Activated CD4-positive, alpha-beta T cell treated with anti-CD3 and anti-CD28 coated beads, Interleukin-2, amount 10 ng/mL, durations not matched to agents 24 days and 14 days (primary cell): ENCODE measurements around the gene ADCK2. TPM values are rescaled to one million over a fixed set of nuclear protein-coding genes. Genes with fewer than 3 reads are reported as not detected.
"Not testable (repeated sequence)": the region's sequence is repeated elsewhere in the genome, so short reads cannot be mapped to it uniquely, and the experiment has no call there.

Experiments
- DNase-seq: peaks from one replicate; pipeline ENCODE4 v3.0.0; 2022
- H3K27ac Mint-ChIP-seq: one replicate; pipeline ENCODE4 v1.8.0; 2022; ENCODE audit warnings: mild to moderate bottlenecking, mixed read lengths
- H3K27me3 Mint-ChIP-seq: one replicate; pipeline ENCODE4 v1.8.0; 2022; ENCODE audit warnings: mixed read lengths
- H3K36me3 Mint-ChIP-seq: one replicate; pipeline ENCODE4 v1.8.0; 2022; ENCODE audit warnings: low read depth, mild to moderate bottlenecking, mixed read lengths
- H3K4me1 Mint-ChIP-seq: one replicate; pipeline ENCODE4 v1.8.0; 2021; ENCODE audit warnings: mixed read lengths
- H3K4me3 Mint-ChIP-seq: one replicate; pipeline ENCODE4 v1.8.0; 2022; ENCODE audit warnings: mild to moderate bottlenecking, moderate library complexity, mixed read lengths
- H3K9me3 Mint-ChIP-seq: one replicate; pipeline ENCODE4 v1.8.0; 2021; ENCODE audit warnings: mixed read lengths
- intact Hi-C: fragments of 100-400 bp; cut with micrococcal nuclease; formaldehyde crosslinking; loops from one replicate; pipeline ENCODE4 v1.15.1; 2023
- total RNA-seq: library from RNA; stranded (reverse); gene quantifications from 2 replicates; pipeline ENCODE4 v1.2.3, GENCODE V29; 2022

ADCK2 gene
- total RNA-seq, 1 donor from 2014 or later: 22.9 TPM

DNA sequence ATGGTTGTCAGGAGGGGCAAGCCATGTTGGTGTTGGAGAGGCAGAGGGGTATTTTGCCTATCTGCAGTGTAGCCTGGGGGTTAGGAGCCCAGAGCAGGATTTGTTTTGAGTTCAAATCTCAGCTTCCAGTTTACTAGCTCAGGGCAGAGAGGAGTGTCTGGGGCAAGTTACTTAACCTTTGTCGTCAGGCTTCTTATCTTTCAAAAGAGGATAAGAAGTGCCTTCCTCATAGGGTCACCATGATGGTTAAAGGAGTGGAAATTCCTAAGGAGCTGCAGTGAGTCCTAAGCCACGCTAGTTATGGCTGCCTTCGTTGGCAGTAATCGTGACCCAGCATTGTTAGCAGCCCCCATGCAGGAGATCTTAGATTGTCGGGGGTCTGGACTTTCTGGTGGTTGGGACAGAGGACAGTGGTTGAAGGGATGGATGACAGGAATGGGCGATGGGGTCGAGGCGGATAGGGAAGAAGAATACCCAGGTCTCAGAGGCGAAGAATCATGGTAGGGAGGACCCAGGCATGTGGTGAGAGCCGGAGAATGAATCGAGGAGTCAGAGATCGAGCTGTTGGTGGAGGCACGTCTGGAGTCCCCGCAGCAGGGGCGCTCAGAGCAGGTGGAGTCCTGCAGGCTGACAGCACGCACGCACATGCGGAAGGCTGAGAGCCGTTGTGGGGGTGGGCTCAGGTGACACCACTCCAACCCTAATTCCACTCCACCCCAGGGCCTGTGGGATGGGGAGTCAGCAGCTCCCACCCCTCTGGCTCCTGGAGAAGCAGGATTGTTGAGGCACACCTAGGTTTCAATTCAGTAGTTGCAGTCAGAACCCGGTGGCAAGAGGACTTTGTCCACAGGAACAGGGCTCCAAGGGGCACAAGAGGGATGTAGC lies 11.6 kb downstream of the ADCK2 start:
- no peaks in the 10 kb centered on the region for H3K27me3 Mint-ChIP-seq
- H3K27ac Mint-ChIP-seq: no peak overlapping the region
- H3K4me3 Mint-ChIP-seq: no peak overlapping the region
- intact Hi-C loops: no loop called here
- H3K9me3 Mint-ChIP-seq: no peaks in the 10 kb centered on the region
- no peak for DNase-seq
- no peaks in the 10 kb centered on the region for H3K4me1 Mint-ChIP-seq
- peaks cover 26% of the 10 kb centered on the region for H3K36me3 Mint-ChIP-seq

DNA sequence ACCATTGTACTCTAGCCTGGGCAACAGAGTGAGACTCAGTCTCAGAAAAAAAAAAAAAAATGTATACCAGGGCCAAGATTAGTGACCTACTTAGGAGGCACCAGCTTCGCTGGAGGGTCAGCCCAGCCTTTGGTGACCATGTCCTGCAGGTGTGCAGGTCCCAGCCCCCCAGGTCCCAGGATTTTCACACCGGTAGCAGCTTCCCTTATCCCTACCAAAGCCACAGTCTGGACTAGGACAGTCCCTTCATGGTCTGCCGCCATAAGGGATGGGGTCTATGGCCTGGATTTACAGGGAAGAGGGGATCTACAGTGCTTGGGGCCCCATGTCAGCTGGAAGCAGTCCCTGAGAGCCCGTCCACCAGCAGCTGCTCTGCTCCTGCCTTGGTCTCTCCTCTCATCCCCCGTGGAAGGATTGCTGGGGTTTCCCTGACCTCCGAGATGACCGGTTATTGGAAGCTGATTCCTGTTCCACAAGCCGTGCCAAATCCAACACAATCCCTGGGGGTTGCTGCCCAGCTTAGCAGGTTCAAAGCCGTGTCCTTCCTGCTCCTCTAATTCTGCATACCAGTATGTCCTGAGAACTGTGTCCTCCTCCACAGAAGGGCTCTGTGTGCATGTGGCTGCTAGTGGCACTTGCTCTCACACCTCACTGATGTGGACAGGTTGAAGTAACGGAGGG lies 12.8 kb downstream of the ADCK2 start:
- Mint-ChIP-seq H3K27ac (no peak overlapping the region), H3K4me1 (no peaks in the 10 kb centered on the region), H3K27me3 (no peaks in the 10 kb centered on the region), H3K9me3 (no peaks in the 10 kb centered on the region), H3K36me3 (peaks cover 26% of the 10 kb centered on the region), H3K4me3 (no peak overlapping the region)
- no peak for DNase-seq
- intact Hi-C loops: no loop called here

DNA sequence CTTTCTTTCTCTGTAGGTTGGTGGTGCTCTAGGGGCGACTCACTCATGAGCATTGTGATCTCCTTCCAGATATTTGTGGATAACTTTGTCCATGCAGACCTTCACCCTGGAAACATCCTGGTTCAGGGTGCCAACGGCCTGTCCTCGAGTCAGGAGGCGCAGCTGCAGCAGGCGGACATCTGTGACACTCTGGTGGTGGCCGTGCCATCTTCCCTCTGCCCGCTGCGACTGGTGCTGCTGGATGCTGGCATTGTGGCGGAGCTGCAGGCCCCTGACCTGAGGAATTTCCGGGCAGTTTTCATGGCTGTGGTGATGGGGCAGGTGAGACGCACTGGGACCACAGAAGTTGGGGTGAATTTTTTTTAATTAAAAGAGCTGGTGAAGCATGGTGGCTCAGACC lies 14.2 kb downstream of the ADCK2 start:
- Mint-ChIP-seq H3K4me3 (no peak overlapping the region), H3K4me1 (no peaks in the 10 kb centered on the region), H3K36me3 (peaks cover 25% of the 10 kb centered on the region), H3K27me3 (no peaks in the 10 kb centered on the region), H3K9me3 (no peaks in the 10 kb centered on the region), H3K27ac (no peak overlapping the region)
- DNase-seq: no peak
- intact Hi-C loops: no loop called here

DNA sequence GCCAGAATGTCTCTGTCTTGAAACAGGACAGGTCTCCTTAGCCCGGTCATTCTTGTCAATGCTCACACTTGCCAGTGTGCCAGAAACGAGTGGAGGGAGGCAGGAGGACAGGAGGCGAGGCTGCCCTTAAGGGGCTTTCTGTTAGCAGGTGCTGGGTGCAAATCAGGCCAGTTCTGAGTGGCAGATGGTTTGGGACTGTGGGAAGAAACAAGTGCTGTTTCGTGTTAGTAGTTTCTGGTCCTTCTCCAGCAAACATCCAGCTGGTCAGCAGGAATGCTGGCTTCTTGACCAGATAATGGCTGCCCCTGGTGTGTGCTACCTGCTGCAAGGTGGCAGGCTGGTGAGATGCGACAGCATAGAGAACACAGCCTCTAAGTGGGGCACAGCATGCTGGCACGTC lies 15.6 kb downstream of the ADCK2 start:
- H3K27ac Mint-ChIP-seq: no peak overlapping the region
- DNase-seq: no peak
- no peaks in the 10 kb centered on the region for H3K4me1 Mint-ChIP-seq
- H3K9me3 Mint-ChIP-seq: no peaks in the 10 kb centered on the region
- H3K4me3 Mint-ChIP-seq: no peak overlapping the region
- H3K27me3 Mint-ChIP-seq: no peaks in the 10 kb centered on the region
- intact Hi-C loops: no loop called here
- H3K36me3 Mint-ChIP-seq: peaks cover 26% of the 10 kb centered on the region

DNA sequence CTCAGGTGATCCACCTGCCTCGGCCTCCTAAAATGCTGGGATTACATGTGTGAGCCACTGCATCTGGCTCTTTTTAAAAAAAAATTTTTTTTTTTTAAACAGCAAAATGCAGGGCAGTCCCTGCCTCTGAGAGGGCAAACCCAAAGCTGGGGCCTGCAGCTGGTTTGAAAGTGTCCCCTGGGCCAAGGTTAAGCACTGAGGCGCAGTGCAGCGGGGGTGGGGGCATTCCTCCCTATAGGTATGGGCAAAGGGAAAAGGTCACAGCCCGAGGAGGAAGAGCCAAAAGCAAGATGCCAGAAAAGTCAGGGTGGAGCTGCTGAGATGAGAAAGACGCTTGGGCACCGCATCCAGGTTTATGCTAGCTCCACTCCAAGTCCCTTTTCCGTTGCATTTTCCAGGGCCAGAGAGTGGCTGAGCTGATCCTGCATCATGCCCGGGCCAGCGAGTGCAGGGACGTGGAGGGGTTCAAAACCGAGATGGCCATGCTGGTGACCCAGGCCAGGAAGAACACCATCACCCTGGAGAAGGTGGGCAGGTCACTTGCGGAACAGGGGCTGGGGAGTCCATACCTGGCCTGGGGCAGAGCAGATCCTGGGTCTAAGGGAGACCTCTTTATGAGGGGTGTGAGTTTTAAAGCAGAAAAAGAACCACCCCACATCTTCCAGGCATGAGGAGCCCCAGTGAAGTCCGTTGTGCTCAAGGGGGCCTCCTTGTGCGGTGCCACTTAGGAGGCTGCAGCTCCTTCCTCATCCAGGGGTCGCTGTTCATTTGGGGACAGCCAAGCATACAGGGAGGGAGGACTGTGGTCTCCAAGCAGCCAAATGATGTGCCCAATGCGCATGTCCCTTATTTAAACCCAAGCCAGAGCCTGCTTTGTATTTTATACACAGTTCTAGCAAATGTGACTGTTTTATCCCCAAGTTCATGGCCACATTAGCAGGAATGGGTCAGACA lies 16.7 kb downstream of the ADCK2 start:
- no peak overlapping the region for H3K27ac Mint-ChIP-seq
- no peak for DNase-seq
- no peak overlapping the region for H3K4me3 Mint-ChIP-seq
- no peaks in the 10 kb centered on the region for H3K9me3 Mint-ChIP-seq
- H3K4me1 Mint-ChIP-seq: no peaks in the 10 kb centered on the region
- intact Hi-C loops: no loop called here
- H3K36me3 Mint-ChIP-seq: peaks cover 25% of the 10 kb centered on the region
- no peaks in the 10 kb centered on the region for H3K27me3 Mint-ChIP-seq

DNA sequence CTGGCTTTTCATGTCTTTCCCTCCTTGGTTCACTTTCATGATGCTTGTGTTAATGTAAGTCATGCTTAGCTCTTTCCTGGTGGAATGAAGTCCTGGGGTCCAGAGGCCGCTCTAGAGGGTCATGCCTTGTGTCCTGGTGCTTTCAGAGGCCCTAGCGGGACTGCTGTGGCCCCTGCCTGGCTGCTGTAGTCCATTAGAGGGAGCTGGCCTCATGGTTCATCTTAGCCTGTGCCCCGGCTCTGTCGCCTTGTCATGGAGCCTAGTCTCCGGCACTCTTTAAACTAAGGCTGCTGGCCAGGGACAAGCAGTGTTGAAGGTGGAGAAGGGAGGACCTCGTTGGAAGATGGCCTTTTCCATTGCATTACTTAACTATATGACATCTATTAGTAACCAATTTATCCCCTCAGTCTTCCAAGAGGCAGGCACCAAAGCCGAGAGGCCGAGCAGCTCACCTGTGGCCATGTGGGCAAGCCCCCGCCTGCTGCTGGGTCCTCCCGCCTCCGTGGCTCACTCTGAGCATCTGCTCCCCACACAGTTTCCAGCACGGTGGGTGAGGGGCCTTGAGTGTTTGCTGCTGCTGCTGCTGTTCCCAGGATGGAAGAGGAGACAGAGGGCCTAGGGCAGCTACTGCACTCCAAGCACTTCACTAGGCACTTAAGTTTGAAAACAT lies 18.8 kb downstream of the ADCK2 start:
- H3K4me1 Mint-ChIP-seq: peaks cover 9% of the 10 kb centered on the region
- no peak overlapping the region for H3K27ac Mint-ChIP-seq
- no peak overlapping the region for H3K4me3 Mint-ChIP-seq
- intact Hi-C loops: no loop called here
- no peak for DNase-seq
- H3K27me3 Mint-ChIP-seq: no peaks in the 10 kb centered on the region
- peaks cover 23% of the 10 kb centered on the region for H3K36me3 Mint-ChIP-seq
- no peaks in the 10 kb centered on the region for H3K9me3 Mint-ChIP-seq

DNA sequence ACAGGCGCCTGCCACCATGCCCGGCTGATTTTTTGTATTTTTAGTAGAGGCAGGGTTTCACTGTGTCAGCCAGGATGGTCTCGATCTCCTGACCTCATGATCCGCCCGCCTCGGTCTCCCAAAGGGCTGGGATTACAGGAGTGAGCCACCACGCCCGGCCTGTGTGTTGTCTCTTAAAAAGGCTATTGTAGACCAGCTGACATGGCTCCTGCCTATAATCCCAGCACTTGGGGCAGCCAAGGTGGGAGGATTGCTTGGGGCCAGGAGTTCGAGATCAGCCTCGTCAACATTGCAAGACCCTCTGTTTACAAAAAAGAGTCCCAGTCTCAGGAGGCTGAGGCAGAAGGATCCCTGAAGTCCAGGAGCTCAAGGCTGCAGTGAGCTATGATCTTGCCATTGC lies 21.1 kb downstream of the ADCK2 start:
- Mint-ChIP-seq H3K4me1 (peaks cover 22% of the 10 kb centered on the region), H3K36me3 (peaks cover 30% of the 10 kb centered on the region)
- DNase-seq, H3K9me3 Mint-ChIP-seq, H3K4me3 Mint-ChIP-seq, H3K27ac Mint-ChIP-seq, H3K27me3 Mint-ChIP-seq, intact Hi-C loops: not testable (repeated sequence)

DNA sequence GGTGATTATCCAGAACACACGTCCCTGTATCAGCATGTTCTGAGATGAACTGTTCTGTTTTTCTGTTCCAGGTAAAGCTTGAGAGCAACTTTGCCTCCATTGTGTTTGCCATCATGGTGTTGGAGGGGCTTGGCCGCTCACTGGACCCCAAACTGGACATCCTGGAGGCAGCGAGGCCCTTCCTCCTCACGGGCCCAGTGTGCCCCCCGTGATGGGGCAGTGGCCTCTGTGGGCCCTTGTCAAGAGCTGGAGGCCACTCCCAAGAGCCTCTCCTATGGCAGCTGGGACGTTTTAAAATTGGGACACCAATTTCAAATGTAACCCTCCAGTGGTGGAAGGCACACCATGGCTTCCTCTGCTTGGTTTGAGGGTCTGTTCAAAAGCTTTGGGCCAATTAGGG lies 21.8 kb downstream of the ADCK2 start:
- H3K4me1 Mint-ChIP-seq: peaks cover 25% of the 10 kb centered on the region
- intact Hi-C loops: no loop called here

DNA sequence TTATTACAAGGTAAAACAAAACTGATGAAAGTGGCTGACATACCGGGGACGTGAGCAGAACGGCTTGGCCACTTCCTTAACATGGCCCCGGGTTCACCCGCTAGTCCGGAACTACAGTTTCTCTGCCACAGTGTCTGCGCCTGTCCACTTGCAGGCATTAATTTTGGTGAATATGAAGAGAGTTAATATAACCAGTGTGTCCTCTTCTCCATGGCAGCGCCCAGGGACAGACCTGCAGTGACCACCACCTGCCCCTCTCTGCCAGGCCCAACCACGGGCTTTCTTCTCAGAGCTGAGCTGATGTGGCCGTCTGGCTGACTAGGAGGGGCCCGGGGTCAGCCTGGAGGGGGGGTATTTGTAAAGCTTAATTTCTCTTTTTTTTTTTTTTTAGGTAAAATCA lies 22.6 kb downstream of the ADCK2 start:
- DNase-seq: no peak
- Mint-ChIP-seq H3K27ac (no peak overlapping the region), H3K9me3 (no peaks in the 10 kb centered on the region), H3K4me1 (peaks cover 27% of the 10 kb centered on the region), H3K27me3 (no peaks in the 10 kb centered on the region), H3K36me3 (peaks cover 33% of the 10 kb centered on the region), H3K4me3 (no peak overlapping the region)
- intact Hi-C loops: no loop called here

More for the DNA sequence above, 21.8 kb downstream of the ADCK2 start:
- H3K36me3 Mint-ChIP-seq: peaks cover 33% of the 10 kb centered on the region
- H3K9me3 Mint-ChIP-seq: no peaks in the 10 kb centered on the region
- no peak overlapping the region for H3K4me3 Mint-ChIP-seq
- H3K27me3 Mint-ChIP-seq: no peaks in the 10 kb centered on the region
- DNase-seq: no peak
- no peak overlapping the region for H3K27ac Mint-ChIP-seq

DNA sequence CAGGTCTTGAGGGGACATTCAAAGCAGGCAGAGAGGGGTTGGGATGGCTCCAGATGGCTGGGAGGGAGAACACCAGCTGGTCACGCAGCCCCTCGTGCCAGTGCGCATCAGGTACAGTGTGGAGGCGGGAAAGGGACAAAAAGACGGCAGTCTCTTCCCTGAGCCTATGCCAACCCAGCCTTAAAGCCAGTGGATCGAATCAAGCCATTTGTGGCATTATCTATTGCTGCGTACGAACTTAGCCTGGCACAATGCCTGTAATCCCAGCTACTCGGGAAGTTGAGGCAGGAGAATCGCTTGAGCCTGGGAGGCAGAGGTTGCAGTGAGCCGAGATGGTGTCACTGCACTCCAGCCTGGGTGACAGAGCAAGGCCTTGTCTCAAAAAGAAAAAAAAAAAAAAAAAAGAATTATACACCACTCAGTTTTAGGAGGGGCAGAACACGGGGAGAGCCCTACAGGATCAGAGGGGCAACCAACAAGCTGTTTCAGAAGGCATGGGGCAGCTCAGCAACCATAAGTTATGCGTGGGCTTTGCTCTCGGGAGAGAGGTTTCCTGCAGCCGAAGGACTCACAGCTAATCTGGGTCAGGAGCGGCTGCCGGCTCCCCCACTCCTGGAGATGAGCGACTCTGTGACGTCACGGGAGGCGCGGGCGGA lies 23.4 kb downstream of the ADCK2 start:
- intact Hi-C loops: loop anchor here (1.0 to 2.0 kb wide), 4 partner anchors 23 to 318 kb away; partner anchors contain the start of genes BRAF, MKRN1 and MRPS33
- peaks cover 27% of the 10 kb centered on the region for H3K4me1 Mint-ChIP-seq
- no peak for DNase-seq

DNA sequence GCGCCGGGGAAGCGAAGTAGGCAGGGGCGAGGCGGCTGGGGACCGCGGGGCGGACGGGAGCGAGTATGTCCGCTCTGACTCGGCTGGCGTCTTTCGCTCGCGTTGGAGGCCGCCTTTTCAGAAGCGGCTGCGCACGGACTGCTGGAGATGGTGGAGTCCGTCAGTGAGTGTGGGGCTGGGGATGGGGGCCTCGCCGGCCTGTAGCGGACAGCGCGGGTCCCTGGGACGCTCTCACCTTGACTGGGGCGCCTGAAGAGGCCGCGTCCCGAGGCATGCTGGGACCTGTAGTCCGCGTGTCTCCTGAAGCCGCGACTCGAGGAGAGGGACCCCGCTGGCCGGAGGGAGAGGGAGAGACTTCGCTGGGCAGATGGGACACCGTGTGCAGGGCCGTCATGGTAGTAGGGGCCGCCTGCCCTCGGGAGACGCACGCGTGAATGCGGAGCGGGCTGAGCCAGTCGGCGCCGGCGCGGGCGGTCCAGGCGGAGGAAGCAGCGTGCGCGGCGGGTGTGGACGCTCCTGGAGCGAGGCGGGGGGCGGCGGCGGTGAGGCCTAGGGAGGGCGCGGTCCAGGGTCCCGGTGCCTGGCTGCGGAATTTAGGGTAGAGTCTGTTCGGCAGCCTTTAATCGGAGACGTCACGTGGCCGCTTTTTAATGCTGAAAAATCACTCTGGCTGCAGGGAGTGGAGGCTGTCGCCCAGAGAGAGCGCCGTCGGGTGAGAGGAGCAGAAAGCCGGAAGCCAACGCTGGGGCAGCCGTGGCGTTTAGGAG lies 24.1 kb downstream of the ADCK2 start, which contains the start of gene NDUFB2:
TSS of gene NDUFB2 (plus strand) at position 29 of the 767 bp plus-strand sequence. CDS start at position 66, 37 bp downstream.
- H3K27ac Mint-ChIP-seq: peak within 1 kb of the TSS; percentile 99
- intact Hi-C loops: loop anchor here (1.0 to 2.0 kb wide), 4 partner anchors 24 to 317 kb away; partner anchors contain the start of genes BRAF, MKRN1 and MRPS33
- H3K4me3 Mint-ChIP-seq: peak within 1 kb of the TSS; percentile 99
- H3K27me3 Mint-ChIP-seq: no peaks in the 10 kb centered on the region
- DNase-seq: peak; percentile 97
- H3K9me3 Mint-ChIP-seq: no peaks in the 10 kb centered on the region
- peaks cover 27% of the 10 kb centered on the region for H3K4me1 Mint-ChIP-seq
- peaks cover 26% of the 10 kb centered on the region for H3K36me3 Mint-ChIP-seq

More for the DNA sequence above, 23.4 kb downstream of the ADCK2 start:
- Mint-ChIP-seq H3K27ac (peak overlapping the region; percentile 99), H3K9me3 (no peaks in the 10 kb centered on the region), H3K36me3 (peaks cover 28% of the 10 kb centered on the region), H3K4me3 (peak overlapping the region; percentile 99), H3K27me3 (no peaks in the 10 kb centered on the region)
